KMS-11 (cell line): ENCODE data around the gene ATOSA.

Experiments
- H2AFZ ChIP-seq: fragments of 200-600 bp; sonication (generic); 2 replicates; pipeline ENCODE4 v1.6.1; 2016; ENCODE audit warnings: antibody characterized with exemption, mixed run types, low read depth
- H3K27ac ChIP-seq: fragments of 200-600 bp; sonication (generic); 2 replicates; pipeline ENCODE4 v1.6.1; 2016; ENCODE audit warnings: mild to moderate bottlenecking, mixed run types
- H3K27me3 ChIP-seq: fragments of 200-600 bp; sonication (generic); 2 replicates; pipeline ENCODE4 v1.6.1; 2017; ENCODE audit warnings: mild to moderate bottlenecking, low read depth, mixed run types, moderate library complexity; ENCODE audit not compliant: insufficient read depth
- H3K36me3 ChIP-seq: fragments of 200-600 bp; sonication (generic); 2 replicates; pipeline ENCODE4 v1.6.1; 2017; ENCODE audit warnings: mild to moderate bottlenecking, mixed run types; ENCODE audit not compliant: insufficient read depth
- H3K4me1 ChIP-seq: fragments of 200-600 bp; sonication (generic); 2 replicates; pipeline ENCODE4 v1.6.1; 2016; ENCODE audit warnings: mild to moderate bottlenecking, low read depth, mixed run types; ENCODE audit not compliant: poor library complexity, severe bottlenecking
- H3K4me2 ChIP-seq: fragments of 200-600 bp; sonication (generic); 2 replicates; pipeline ENCODE4 v1.7.0; 2016; ENCODE audit warnings: mild to moderate bottlenecking, mixed run types
- H3K4me3 ChIP-seq: fragments of 200-600 bp; sonication (generic); IDR thresholded peaks from 2 replicates; pipeline ENCODE4 v1.6.1; 2017; ENCODE audit warnings: low read depth, low read length, mixed read lengths; ENCODE audit not compliant: insufficient read depth
- H3K79me2 ChIP-seq: fragments of 200-600 bp; sonication (generic); 2 replicates; pipeline ENCODE4 v1.6.1; 2016; ENCODE audit warnings: low read depth, mixed run types; ENCODE audit not compliant: insufficient read depth
- H3K9ac ChIP-seq: fragments of 200-600 bp; sonication (generic); 2 replicates; pipeline ENCODE4 v1.6.1; 2016; ENCODE audit warnings: mild to moderate bottlenecking, mixed run types
- H4K20me1 ChIP-seq: fragments of 200-600 bp; sonication (generic); 2 replicates; pipeline ENCODE4 v1.6.1; 2016; ENCODE audit warnings: mild to moderate bottlenecking, mixed run types; ENCODE audit not compliant: insufficient read depth
- TF ChIP-seq, protein P1 (sequence below): fragments of 200-600 bp; sonication (generic); conservative IDR thresholded peaks from 2 replicates; pipeline ENCODE4 v1.6.1; 2017; ENCODE audit warnings: low read depth, mild to moderate bottlenecking, antibody characterized with exemption, low read length, moderate library complexity, mixed read lengths

ATOSA gene

DNA sequence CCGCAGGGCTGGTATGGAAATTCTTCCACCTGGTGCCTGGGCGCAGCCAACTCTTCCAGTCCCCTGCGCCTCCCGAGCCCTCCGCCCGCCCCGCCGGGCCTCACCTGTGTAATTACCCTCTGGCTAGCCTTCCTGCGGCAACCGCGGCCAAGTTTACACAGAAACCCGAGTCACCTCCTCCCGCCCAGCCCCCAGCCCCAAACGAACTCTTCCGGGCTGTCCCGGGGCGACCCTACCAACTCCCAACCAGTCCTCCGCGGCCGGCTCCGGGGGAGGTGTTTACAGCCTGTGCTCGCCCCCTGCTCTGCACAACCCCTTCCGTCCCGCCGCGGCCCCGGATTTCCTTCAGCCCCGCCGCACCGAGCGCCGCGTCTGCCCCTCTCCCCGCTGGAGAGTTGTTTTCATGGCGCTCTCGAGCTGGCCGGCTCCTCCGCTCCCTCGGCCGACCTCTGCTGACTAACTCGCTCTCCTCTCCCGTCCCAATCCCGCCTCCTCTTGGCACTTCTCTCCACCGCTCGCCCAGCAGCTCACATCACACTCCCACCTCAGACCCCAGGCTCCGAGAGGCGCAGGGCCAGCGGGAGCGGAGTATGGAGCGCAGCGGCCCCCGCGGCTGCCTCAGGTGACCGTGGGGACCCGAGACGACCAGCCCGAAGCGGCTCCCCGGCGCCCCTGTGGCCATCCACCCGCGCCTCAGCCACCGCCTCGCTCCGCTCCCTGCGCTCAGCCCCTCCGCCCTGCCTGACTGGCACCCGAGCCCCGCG lies 538 bp downstream of the ATOSA start:
- H3K4me2 ChIP-seq, result peak overlapping the region; percentile 80
- TF ChIP-seq, protein P1, sequence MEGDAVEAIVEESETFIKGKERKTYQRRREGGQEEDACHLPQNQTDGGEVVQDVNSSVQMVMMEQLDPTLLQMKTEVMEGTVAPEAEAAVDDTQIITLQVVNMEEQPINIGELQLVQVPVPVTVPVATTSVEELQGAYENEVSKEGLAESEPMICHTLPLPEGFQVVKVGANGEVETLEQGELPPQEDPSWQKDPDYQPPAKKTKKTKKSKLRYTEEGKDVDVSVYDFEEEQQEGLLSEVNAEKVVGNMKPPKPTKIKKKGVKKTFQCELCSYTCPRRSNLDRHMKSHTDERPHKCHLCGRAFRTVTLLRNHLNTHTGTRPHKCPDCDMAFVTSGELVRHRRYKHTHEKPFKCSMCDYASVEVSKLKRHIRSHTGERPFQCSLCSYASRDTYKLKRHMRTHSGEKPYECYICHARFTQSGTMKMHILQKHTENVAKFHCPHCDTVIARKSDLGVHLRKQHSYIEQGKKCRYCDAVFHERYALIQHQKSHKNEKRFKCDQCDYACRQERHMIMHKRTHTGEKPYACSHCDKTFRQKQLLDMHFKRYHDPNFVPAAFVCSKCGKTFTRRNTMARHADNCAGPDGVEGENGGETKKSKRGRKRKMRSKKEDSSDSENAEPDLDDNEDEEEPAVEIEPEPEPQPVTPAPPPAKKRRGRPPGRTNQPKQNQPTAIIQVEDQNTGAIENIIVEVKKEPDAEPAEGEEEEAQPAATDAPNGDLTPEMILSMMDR, result no peak
- H4K20me1 ChIP-seq, result no peaks in the 10 kb centered on the region
- H3K9ac ChIP-seq, result peak overlapping the region; percentile 83
- no peak overlapping the region for H3K4me3 ChIP-seq
- H3K36me3 ChIP-seq, result no peaks in the 10 kb centered on the region; the same call in 1 of the 2 replicates
- H3K27ac ChIP-seq, result peak overlapping the region; percentile 95
- H3K27me3 ChIP-seq, result no peaks in the 10 kb centered on the region
- H3K4me1 ChIP-seq, result peaks cover 69% of the 10 kb centered on the region
- H2AFZ ChIP-seq, result peak overlapping the region; percentile 52
- peaks cover 36% of the 10 kb centered on the region for H3K79me2 ChIP-seq

DNA sequence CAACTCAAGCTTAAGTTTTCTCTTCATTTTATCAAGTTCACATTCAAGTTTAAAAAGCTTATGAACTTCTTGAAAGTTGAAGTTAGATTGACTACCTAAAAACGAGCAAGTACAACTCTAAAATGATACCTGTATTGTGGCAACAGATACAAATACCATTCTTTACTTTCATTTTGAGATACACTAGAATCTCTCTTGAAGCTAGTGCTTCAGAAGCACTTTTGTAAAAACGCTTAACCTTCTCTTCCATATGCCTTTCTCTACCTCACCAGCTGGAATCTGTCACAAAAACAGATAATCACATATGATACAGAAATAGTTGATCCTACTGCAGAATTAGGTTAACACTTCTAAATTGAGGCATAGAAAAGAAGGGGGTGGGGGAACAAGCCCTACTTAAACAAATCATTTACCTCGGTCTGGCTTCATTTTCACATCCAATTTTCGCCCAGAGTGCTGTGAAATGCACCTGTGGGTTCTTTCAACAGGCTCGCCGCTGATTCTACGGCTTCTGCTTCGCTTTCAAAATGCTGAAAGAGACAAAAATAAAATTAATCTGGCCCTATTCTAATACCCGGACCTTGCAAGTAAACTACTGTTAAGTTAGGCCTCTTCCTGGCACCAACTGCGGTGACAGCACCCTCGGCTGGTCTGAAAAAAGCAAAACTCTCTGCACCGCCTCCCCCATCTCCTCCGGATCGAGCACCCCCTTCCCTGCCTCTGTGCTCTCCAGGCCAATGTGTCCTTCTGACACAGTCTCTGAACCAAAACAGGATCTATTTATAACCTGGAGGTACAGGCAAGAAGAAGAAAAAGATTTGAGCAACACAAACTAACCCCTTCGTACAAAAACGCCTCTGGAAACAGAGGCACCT lies 1.4 kb downstream of the ATOSA start:
- Histone ChIP-seq H3K4me3 (no peak overlapping the region), H3K27me3 (no peaks in the 10 kb centered on the region), H3K36me3 (peaks cover 4% of the 10 kb centered on the region), H2AFZ (peak overlapping the region; percentile 52), H3K4me1 (peaks cover 69% of the 10 kb centered on the region), H4K20me1 (no peaks in the 10 kb centered on the region), H3K27ac (peak overlapping the region; percentile 95), H3K4me2 (peak overlapping the region; percentile 80), H3K9ac (peak overlapping the region; percentile 83), H3K79me2 (peaks cover 45% of the 10 kb centered on the region)
- TF ChIP-seq, protein P1, result peak; percentile 12; the same call in 1 of the 2 replicates

DNA sequence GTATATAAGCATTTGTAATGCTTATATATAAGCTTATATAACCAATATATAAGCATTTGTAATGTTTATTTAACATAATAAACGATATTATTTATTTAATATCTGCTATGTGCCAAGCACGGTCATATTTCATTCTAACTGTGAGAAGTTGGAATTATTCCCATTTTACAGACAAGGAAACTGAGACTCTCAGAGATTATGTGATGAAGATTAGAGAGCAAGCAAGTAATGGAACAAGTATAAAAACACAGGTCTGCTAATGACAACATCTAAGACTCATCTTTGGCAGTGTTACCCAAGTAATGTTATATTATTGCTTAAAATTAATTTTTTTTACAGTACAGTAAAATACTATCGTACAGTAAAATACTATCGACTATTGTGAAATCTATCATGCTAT lies 4.4 kb downstream of the ATOSA start:
- Histone ChIP-seq H2AFZ (no peak overlapping the region), H3K4me2 (peak overlapping the region; percentile 80), H3K4me3 (no peak overlapping the region), H3K27ac (peak overlapping the region; percentile 95; the same call in 1 of the 2 replicates), H3K79me2 (peaks cover 51% of the 10 kb centered on the region), H3K4me1 (peaks cover 59% of the 10 kb centered on the region), H4K20me1 (no peaks in the 10 kb centered on the region), H3K27me3 (no peaks in the 10 kb centered on the region), H3K36me3 (peaks cover 4% of the 10 kb centered on the region), H3K9ac (peak overlapping the region; percentile 83)
- TF ChIP-seq, protein P1, result no peak

DNA sequence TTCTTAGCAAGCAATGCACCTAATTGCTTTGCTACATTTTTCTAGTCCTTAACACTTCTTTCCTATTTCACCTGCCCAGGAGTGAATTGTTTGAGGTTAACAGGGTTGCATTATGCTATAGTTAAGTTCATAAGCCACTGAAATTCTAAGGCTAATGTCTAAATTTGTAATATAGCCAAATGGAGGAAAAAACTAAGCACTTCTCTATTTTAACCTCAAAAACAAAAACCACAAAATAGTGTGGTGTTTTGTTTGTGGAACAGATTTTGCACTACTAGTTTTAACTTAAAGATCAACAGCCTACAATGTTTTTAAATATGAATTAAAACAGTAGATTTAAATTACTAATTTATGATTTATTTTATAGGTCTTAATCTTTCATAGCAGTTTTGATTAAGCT lies 5.5 kb downstream of the ATOSA start:
- Histone ChIP-seq H2AFZ (no peak overlapping the region), H4K20me1 (no peaks in the 10 kb centered on the region), H3K27ac (peak overlapping the region; percentile 8; the same call in 1 of the 2 replicates), H3K9ac (no peak overlapping the region; the same call in 1 of the 2 replicates), H3K79me2 (peaks cover 58% of the 10 kb centered on the region), H3K4me3 (no peak overlapping the region), H3K36me3 (peaks cover 6% of the 10 kb centered on the region), H3K4me2 (peak overlapping the region; percentile 80), H3K4me1 (peaks cover 69% of the 10 kb centered on the region), H3K27me3 (no peaks in the 10 kb centered on the region)
- TF ChIP-seq, protein P1, result no peak
